NCI-H446 treated with DMSO at 0.1 percent for 48 hours (cell line): Measurements from ENCODE around the gene DSN1.

Experiments used
- DNase-seq: peaks from one replicate; lab custom pipeline; 2025; lab: John Stamatoyannopoulos, UW

DSN1 gene

GRCh38 chr20:36795691-36796090 is 22.1 kb upstream of the DSN1 start:
- no peak for DNase-seq

GRCh38 chr20:36794116-36794474 is 20.5 kb upstream of the DSN1 start:
- no peak for DNase-seq

- DNase-seq, result no peak
Observed at GRCh38 chr20:36793294-36794115, 19.9 kb upstream of the DSN1 start.

- peak; percentile 15 for DNase-seq
Observed at GRCh38 chr20:36792422-36792821, 18.9 kb upstream of the DSN1 start.

GRCh38 chr20:36791862-36792261 is 18.3 kb upstream of the DSN1 start:
- no peak for DNase-seq

- no peak for DNase-seq
Observed at GRCh38 chr20:36786663-36787062, 13.1 kb upstream of the DSN1 start.

- DNase-seq, result no peak
Observed at GRCh38 chr20:36786246-36786645, 12.7 kb upstream of the DSN1 start.

- no peak for DNase-seq
Observed at GRCh38 chr20:36785308-36785707, 11.7 kb upstream of the DSN1 start.

GRCh38 chr20:36784900-36785299 is 11.3 kb upstream of the DSN1 start:
- DNase-seq, result no peak

GRCh38 chr20:36784116-36784515 is 10.6 kb upstream of the DSN1 start:
- no peak for DNase-seq

GRCh38 chr20:36779656-36780025 is 6.1 kb upstream of the DSN1 start:
- DNase-seq, result no peak

GRCh38 chr20:36778831-36779655 is 5.5 kb upstream of the DSN1 start:
- DNase-seq, result no peak

- DNase-seq, result peak; percentile 17
Observed at GRCh38 chr20:36777576-36777975, 4.0 kb upstream of the DSN1 start.

GRCh38 chr20:36777167-36777566 is 3.6 kb upstream of the DSN1 start:
- peak; percentile 28 for DNase-seq

- no peak for DNase-seq
Observed at GRCh38 chr20:36775826-36776225, 2.3 kb upstream of the DSN1 start.

GRCh38 chr20:36775196-36775595 is 1.6 kb upstream of the DSN1 start:
- no peak for DNase-seq

- no peak for DNase-seq
Observed at GRCh38 chr20:36773107-36773596, 411 bp downstream of the DSN1 start.

GRCh38 chr20:36770680-36771079 is 2.9 kb downstream of the DSN1 start:
- DNase-seq, result no peak

GRCh38 chr20:36768768-36769430 is 4.7 kb downstream of the DSN1 start:
- no peak for DNase-seq

GRCh38 chr20:36761125-36761524 is 12.4 kb downstream of the DSN1 start:
- DNase-seq, result no peak

GRCh38 chr20:36760647-36761046 is 12.9 kb downstream of the DSN1 start:
- no peak for DNase-seq

- no peak for DNase-seq
Observed at GRCh38 chr20:36758276-36758675, 15.3 kb downstream of the DSN1 start.

- DNase-seq, result no peak
Observed at GRCh38 chr20:36756496-36756895, 17.1 kb downstream of the DSN1 start.
